Sigmoid colon (tissue), 7 donors: ENCODE results near the gene SDF2L1. TPM values are rescaled to one million over a fixed set of nuclear protein-coding genes. Genes with fewer than 3 reads are reported as not detected.
A peak's percentile ranks its signal among the peaks of the same experiment; 100 is the strongest.
"Not testable (repeated sequence)": the region's sequence is repeated elsewhere in the genome, so short reads cannot be mapped to it uniquely, and the experiment has no call there.

Experiments
- DNase-seq: peaks from one replicate; pipeline ENCODE4 v3.0.0-alpha.2; 2019
- H3K27ac ChIP-seq, 4 donors: fragments of 200-600 bp; sonication (generic); one replicate each; pipeline ENCODE4 v1.5.1; 2016 to 2019; ENCODE audit warnings: mild to moderate bottlenecking in 1 of 4
- H3K27me3 ChIP-seq, 3 donors: fragments of 200-600 bp; sonication (generic); one replicate each; pipeline ENCODE4 v1.5.1; 2019; ENCODE audit warnings: mild to moderate bottlenecking in 1 of 3
- H3K36me3 ChIP-seq, 4 donors: fragments of 200-600 bp; sonication (generic); one replicate each; pipeline ENCODE4 v1.5.1; 2016 to 2019
- H3K4me1 ChIP-seq, 4 donors: fragments of 200-600 bp; sonication (generic); one replicate each; pipeline ENCODE4 v1.5.1; 2017 to 2019
- H3K4me3 ChIP-seq, 4 donors: fragments of 200-600 bp; sonication (generic); one replicate each; pipeline ENCODE4 v1.5.1; 2017 to 2019; ENCODE audit warnings: mild to moderate bottlenecking in 2 of 4, moderate library complexity in 1 of 4
- H3K9me3 ChIP-seq, 4 donors: fragments of 200-600 bp in 3 of 4; sonication (generic) in 3 of 4; one replicate each; pipeline versions ENCODE4 v1.5.1 to v1.6.1; 2013 to 2019
- CTCF ChIP-seq, 4 experiments: fragments of 450-650 bp in 3 of 4; fragments of 200-600 bp in 1 of 4; IDR thresholded peaks; one replicate each; pipeline ENCODE4 v1.5.1; 2016 to 2019; ENCODE audit warnings: antibody characterized with exemption in 4 of 4, mild to moderate bottlenecking in 3 of 4, moderate library complexity in 2 of 4
- EP300 ChIP-seq, 4 donors: sonication (generic); formaldehyde crosslinking; IDR thresholded peaks; one replicate each; pipeline ENCODE4 v1.6.1; 2017; ENCODE audit warnings: antibody characterized with exemption in 4 of 4
- POLR2A ChIP-seq, 2 donors: fragments of 450-650 bp; IDR thresholded peaks; one replicate each; pipeline ENCODE4 v1.6.1; 2016; ENCODE audit warnings: antibody characterized with exemption in 2 of 2, mild to moderate bottlenecking in 2 of 2, moderate library complexity in 2 of 2
- POLR2AphosphoS5 ChIP-seq, 4 donors: sonication (generic); formaldehyde crosslinking; IDR thresholded peaks; one replicate each; pipeline ENCODE4 v1.6.1; 2017; ENCODE audit warnings: antibody characterized with exemption in 4 of 4
- WGBS, 2 donors: extraction: QIAGEN DNeasy Blood & Tissue Kit; methylation state at CpG; one replicate each; pipeline ENCODE4 v1.1.7; 2013; 5-methylcytosine and 5-hydroxymethylcytosine counted together
- intact Hi-C: fragments of 100-400 bp; cut with DNase I; formaldehyde crosslinking; loops from one replicate; pipeline ENCODE4 v1.15.1; 2023
- polyA plus RNA-seq, 3 donors: library from polyadenylated mRNA; stranded (reverse); fragments of 200-250 nt; gene quantifications; one replicate each; pipeline ENCODE4 v1.2.3, GENCODE V29; 2013
- total RNA-seq, 4 donors: library from RNA; depleted of rRNA; stranded (reverse); fragments of >200 nt; gene quantifications; one replicate each; pipeline ENCODE4 v1.1.0, GENCODE V29; 2016
- donor health status: healthy with polysubstance abuse.
- donor health status: Bipolar disorder and iron deficiency.
- donor health status: healthy.

Gene SDF2L1
- total and polyA plus RNA-seq, 7 donors = 6.1 to 127 (median 25.0) TPM

DNA sequence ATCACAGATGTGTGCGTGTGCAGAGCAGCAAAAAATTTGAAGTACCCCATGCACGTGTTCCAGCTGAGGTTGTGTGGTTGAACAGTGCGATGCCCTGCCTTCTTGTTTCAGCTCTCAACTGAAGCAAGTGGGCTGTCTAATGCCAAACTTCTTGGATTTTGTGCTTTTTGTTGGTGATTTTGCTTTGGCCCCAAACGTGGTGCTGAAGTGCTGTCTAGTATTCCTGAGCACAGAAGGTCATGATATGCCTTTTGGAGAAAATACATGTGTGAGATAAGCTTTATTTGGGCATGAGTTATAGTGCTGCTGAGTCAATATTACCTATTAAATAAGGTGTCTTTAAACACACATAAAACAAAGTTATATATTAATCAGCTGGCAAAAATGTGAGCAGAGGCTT lies 26.4 kb upstream of the SDF2L1 start:
- Histone ChIP-seq H3K27me3 (no peaks in the 10 kb centered on the region), H3K27ac (no peak overlapping the region), H3K9me3 (no peaks in the 10 kb centered on the region), H3K36me3 (peaks cover 0 to 42% (median 15%) of the 10 kb centered on the region in 4 donors), H3K4me3 (no peak overlapping the region), H3K4me1 (no peaks in the 10 kb centered on the region)
- TF ChIP-seq EP300 (IDR thresholded peaks at IDR 0.05) (no peak), POLR2A (IDR thresholded peaks at IDR 0.05) (no peak), POLR2AphosphoS5 (IDR thresholded peaks at IDR 0.05) (no peak), CTCF (IDR thresholded peaks at IDR 0.05) (no peak)
- intact Hi-C loops = no loop called here
- DNase-seq = no peak
- WGBS, 2 donors = 56 to 78% methylated on average over 4 of the region's 4 CpGs

DNA sequence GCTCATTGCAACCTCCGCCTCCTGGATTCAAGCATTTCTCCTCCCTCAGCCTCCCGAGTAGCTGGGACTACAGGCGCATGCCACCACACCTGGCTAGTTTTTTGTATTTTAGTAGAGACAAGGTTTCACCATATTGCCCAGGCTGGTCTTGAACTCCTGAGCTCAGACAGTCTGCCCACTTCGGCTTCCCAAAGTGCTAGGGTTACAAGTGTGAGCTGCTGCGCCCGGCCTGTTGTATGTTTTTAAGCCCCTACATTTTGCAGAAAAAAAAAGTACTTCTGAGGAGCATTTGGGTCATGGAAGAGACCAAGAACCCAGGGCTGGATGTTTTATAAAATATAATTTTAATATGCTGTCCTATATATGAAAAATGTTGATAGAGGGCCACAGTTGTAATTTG lies 24.8 kb upstream of the SDF2L1 start:
- H3K4me1 ChIP-seq, H3K27me3 ChIP-seq, H3K4me3 ChIP-seq, H3K27ac ChIP-seq, H3K9me3 ChIP-seq, intact Hi-C loops, DNase-seq: not testable (repeated sequence)
- peaks cover 0 to 32% (median 3%) of the 10 kb centered on the region in 4 donors for H3K36me3 ChIP-seq
- WGBS, 2 donors = 95 to 96% methylated on average over 6 of the region's 6 CpGs

GRCh38 chr22:21621025-21621424 lies 21.1 kb upstream of the SDF2L1 start:
- DNase-seq = no peak
- intact Hi-C loops = no loop called here
- Histone ChIP-seq H3K27ac (no peak overlapping the region), H3K27me3 (no peaks in the 10 kb centered on the region), H3K36me3 (peaks cover 0 to 18% (median 0%) of the 10 kb centered on the region in 4 donors), H3K4me1 (peaks cover 0 to 20% (median 12%) of the 10 kb centered on the region in 4 donors), H3K4me3 (no peak overlapping the region), H3K9me3 (no peaks in the 10 kb centered on the region)
- TF ChIP-seq POLR2A (IDR thresholded peaks at IDR 0.05) (no peak), CTCF (IDR thresholded peaks at IDR 0.05) (no peak), EP300 (IDR thresholded peaks at IDR 0.05) (no peak), POLR2AphosphoS5 (IDR thresholded peaks at IDR 0.05) (no peak)
- WGBS, 2 donors = 91 to 93% methylated on average over 3 of the region's 3 CpGs

- Histone ChIP-seq H3K9me3 (no peaks in the 10 kb centered on the region), H3K4me3 (no peak overlapping the region), H3K36me3 (peaks cover 0 to 18% (median 0%) of the 10 kb centered on the region in 4 donors), H3K4me1 (peaks cover 0 to 20% (median 12%) of the 10 kb centered on the region in 4 donors), H3K27me3 (no peaks in the 10 kb centered on the region), H3K27ac (no peak overlapping the region)
- TF ChIP-seq CTCF (IDR thresholded peaks at IDR 0.05) (no peak), EP300 (IDR thresholded peaks at IDR 0.05) (no peak), POLR2AphosphoS5 (IDR thresholded peaks at IDR 0.05) (no peak), POLR2A (IDR thresholded peaks at IDR 0.05) (no peak)
- no peak for DNase-seq
- WGBS, 2 donors = 69 to 75% methylated on average over 17 of the region's 17 CpGs
- intact Hi-C loops = no loop called here
Observed at GRCh38 chr22:21622011-21622918, 19.8 kb upstream of the SDF2L1 start.

DNA sequence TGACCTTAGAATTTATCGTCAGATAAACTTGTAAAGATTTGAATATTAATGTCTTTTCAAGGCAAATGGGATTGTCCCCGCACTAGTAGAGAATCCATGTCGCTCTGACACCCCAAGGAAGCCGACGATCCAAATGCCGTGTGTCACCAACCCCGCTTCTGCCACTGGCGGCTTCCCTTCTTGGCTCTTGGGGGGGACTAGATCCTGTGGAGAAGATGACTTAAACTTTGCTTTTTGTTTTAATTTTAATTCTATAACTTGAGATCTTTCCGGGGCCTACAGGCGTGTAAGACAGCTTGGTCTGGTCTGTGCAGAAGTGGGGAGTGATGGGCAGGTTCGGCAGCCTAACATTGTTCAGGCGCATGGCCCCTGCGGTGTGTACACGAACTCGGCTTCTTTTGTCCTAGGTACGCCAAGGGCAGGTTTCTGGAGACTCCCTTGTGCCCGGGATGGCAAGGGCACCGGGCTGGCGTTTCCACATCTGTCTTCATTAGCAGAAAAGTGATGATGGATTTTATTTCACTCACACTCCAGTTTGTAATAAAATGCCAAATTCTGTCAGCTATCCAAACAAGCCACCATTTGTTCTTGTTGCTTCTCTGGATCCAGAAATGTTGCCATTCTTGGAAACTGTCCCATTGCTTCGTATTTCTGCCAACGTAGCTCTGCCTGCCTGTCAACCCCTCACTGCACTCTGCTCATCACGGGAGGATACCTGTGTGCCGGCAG lies 19.0 kb upstream of the SDF2L1 start:
- Histone ChIP-seq H3K27me3 (no peaks in the 10 kb centered on the region), H3K4me3 (no peak overlapping the region), H3K36me3 (peaks cover 0 to 18% (median 0%) of the 10 kb centered on the region in 4 donors), H3K9me3 (no peaks in the 10 kb centered on the region), H3K27ac (peak overlapping the region in 1 of 4 donors; percentile 18), H3K4me1 (peaks cover 0 to 20% (median 12%) of the 10 kb centered on the region in 4 donors)
- no peak for DNase-seq
- TF ChIP-seq POLR2A (IDR thresholded peaks at IDR 0.05) (no peak), CTCF (IDR thresholded peaks at IDR 0.05) (no peak), EP300 (IDR thresholded peaks at IDR 0.05) (no peak), POLR2AphosphoS5 (IDR thresholded peaks at IDR 0.05) (no peak)
- WGBS, 2 donors = 93 to 94% methylated on average over 23 of the region's 23 CpGs
- intact Hi-C loops = no loop called here
